SK-N-MC (cell line): ENCODE results near the gene COBL.

ENCODE experiments used
- DNase-seq: peaks from one replicate; pipeline ENCODE4 v3.0.0-alpha.2; 2011; ENCODE audit warnings: low read depth, low spot score
- H3K27ac ChIP-seq: fragments of 200-600 bp; sonication (generic); 2 replicates; pipeline ENCODE4 v1.5.1; 2016; ENCODE audit warnings: mixed run types
- H3K36me3 ChIP-seq: fragments of 200-600 bp; sonication (generic); 2 replicates; pipeline ENCODE4 v1.6.1; 2017; ENCODE audit warnings: antibody characterized with exemption, low read length, mixed read lengths; ENCODE audit not compliant: insufficient read depth
- H3K4me3 ChIP-seq: fragments of 200-600 bp; sonication (generic); 2 replicates; pipeline ENCODE4 v1.5.1; 2016
- H3K9ac ChIP-seq: fragments of 200-600 bp; sonication (generic); 2 replicates; pipeline ENCODE4 v1.8.0; 2017; ENCODE audit warnings: mixed run types, mixed read lengths; ENCODE audit not compliant: insufficient read length
- H3K9me3 ChIP-seq: fragments of 200-600 bp; sonication (generic); 2 replicates; pipeline ENCODE4 v1.6.1; 2017; ENCODE audit warnings: low read depth, mild to moderate bottlenecking, antibody characterized with exemption, low read length, moderate library complexity, mixed read lengths
- EZH2 ChIP-seq: fragments of 200-600 bp; sonication (generic); IDR thresholded peaks from one replicate; pipeline ENCODE4 v1.6.1; 2017; ENCODE audit warnings: antibody characterized with exemption
- FOXP2 ChIP-seq: optimal IDR thresholded peaks from 2 replicates; pipeline ENCODE3; 2011; ENCODE audit warnings: mild to moderate bottlenecking, moderate library complexity; ENCODE audit not compliant: insufficient read depth; ENCODE audit errors: extremely low read length, control extremely low read depth
- POLR2AphosphoS5 ChIP-seq: IDR thresholded peaks from 2 replicates; pipeline ENCODE4 v1.6.1; 2012; ENCODE audit warnings: mild to moderate bottlenecking, low read depth, low read length, borderline replicate concordance

COBL gene

DNA sequence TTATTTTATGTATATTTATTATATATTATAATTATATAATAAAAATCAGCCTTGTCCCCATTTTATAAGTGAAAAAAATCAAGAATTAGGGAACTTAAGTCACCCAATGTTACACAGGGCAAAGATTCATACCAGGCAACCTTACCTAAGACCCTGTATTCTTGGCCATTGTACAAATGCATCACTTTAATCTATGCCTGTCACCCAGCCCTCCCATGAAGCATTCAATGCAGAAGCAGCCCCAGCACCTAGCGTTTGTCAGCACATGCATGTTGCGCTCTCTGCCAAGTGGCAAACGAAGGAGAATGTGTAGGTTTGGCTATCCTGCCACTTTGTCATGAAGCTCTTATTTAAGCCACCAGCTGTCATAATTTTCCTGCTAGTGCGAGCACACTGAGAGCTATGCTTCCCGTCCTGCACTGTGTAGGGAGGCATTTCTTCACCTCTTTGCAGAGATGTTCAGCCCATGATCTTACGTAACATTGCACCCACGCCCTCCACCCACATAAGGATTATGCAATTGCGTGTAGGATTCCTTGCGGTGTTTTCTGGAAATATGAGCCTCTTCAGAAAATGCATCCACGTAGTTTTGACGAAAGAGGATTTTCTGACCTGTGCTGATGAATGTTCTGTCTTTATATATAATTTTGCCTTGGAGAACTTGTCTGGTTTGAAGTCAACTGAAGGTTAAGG is 7.7 kb upstream of the COBL start:
- Histone ChIP-seq H3K4me3 (no peak overlapping the region), H3K36me3 (no peaks in the 10 kb centered on the region), H3K9me3 (no peaks in the 10 kb centered on the region), H3K9ac (no peak overlapping the region), H3K27ac (no peak overlapping the region)
- no peak for DNase-seq
- TF ChIP-seq POLR2AphosphoS5 (no peak), EZH2 (no peak), FOXP2 (no peak)

DNA sequence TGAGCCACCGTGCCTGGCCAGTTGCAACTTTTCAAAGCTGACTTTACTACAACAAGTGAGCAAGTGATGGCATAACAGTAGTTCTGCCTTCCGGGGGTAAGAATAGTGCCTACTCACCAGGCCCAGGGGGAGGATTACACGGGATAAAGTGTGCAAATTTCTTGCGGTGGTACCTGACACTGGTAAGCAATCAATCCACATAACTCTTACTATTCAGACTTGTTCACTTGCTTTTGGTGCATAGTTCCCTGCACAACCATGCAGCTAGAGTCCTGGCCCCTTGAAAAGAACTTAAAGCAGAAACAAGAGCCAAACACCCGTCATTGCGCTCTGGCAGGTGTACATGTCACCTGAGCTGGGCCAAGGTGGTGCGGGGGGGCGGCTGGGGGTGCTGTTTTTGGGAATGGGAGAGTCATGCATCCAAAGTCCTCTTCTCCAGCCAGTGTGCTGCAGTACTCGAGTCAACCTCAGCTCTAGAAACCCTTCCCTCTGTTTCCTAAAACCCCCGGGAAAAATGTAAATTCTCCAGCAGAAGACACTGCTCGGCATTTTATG is 5.4 kb upstream of the COBL start:
- no peak for DNase-seq
- no peak for TF ChIP-seq FOXP2
- no peak for TF ChIP-seq POLR2AphosphoS5
- TF ChIP-seq EZH2, result no peak
- H3K27ac ChIP-seq, result no peak overlapping the region
- no peak overlapping the region for H3K9ac ChIP-seq
- no peaks in the 10 kb centered on the region for H3K36me3 ChIP-seq
- H3K4me3 ChIP-seq, result no peak overlapping the region
- H3K9me3 ChIP-seq, result no peaks in the 10 kb centered on the region

DNA sequence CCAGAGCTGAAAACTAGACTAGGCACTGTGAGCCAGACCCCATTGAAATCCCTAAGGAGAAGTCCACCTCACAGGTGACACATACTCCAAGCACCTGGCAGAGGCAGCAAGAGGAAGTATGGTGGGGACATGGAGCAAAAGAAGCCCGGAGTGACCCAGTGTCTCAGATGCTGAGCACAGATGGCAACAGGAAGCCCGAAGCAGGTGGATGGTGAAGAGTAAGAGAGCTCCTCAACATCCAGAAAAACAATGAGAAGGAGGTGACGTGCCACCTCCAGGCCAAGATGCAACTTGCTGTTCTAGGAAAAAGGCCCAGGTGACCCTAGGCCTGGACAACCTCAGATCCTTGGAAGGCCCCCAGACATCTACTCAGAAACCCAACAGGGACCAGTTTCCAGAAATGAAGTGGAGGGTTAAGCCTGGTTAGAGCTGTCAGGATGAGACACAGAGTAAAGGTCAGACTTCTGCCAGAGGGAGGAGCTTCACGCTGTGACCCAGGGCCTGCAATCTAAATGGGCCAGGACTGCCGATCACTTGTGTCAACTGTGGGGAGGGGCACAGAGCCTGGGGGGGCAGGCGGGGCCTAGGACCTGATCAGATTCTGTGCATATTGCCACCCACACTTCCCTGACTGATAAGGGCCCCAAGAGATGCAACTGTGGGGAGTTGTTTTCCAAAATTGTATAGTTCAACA is 2.4 kb upstream of the COBL start:
- Histone ChIP-seq H3K4me3 (no peak overlapping the region), H3K9me3 (no peaks in the 10 kb centered on the region), H3K36me3 (no peaks in the 10 kb centered on the region), H3K27ac (no peak overlapping the region), H3K9ac (no peak overlapping the region)
- DNase-seq, result no peak
- TF ChIP-seq FOXP2 (no peak), EZH2 (no peak), POLR2AphosphoS5 (no peak)

DNA sequence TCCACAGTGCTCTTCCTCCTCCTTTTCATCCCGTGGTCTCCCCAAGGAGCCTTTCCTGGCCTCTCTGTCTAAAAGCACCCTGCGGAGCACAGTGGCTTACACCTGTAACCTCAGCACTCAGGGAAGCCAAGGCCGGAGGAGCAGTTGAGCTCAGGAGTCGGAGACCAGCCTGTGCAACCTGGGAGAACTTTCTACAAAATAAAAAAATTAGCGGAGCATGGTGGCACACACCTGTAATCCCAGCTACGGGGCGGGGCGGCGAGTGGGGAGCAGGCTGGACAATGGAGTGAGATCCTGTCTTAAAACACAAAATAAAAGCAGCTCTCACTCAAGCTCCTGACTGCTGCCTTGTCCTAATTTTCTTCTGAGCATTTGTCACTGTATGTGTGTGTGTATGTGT is 1.4 kb upstream of the COBL start:
- no peak for DNase-seq
- H3K9me3 ChIP-seq, result no peaks in the 10 kb centered on the region
- no peak overlapping the region for H3K27ac ChIP-seq
- TF ChIP-seq FOXP2, result no peak
- H3K36me3 ChIP-seq, result no peaks in the 10 kb centered on the region
- no peak overlapping the region for H3K4me3 ChIP-seq
- H3K9ac ChIP-seq, result no peak overlapping the region

DNA sequence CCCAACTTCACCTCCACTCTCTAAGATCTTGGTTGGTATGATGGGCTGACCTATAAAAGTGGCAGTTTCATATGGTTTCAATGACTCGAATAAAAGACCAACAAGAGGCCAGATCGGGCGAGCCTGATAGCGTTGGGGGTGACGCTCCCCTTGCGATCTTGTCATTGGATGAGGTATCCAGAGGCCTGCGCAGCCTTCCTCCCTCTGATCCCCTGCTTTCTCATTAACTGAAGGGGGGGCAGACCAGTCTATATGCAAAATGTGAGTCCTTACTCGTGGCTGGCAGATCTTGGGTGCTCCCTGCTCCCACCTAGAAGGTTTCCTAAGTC is 937 bp upstream of the COBL start:
- TF ChIP-seq EZH2 (no peak), FOXP2 (no peak), POLR2AphosphoS5 (no peak)
- no peaks in the 10 kb centered on the region for H3K9me3 ChIP-seq
- no peaks in the 10 kb centered on the region for H3K36me3 ChIP-seq
- H3K4me3 ChIP-seq, result no peak overlapping the region
- no peak overlapping the region for H3K27ac ChIP-seq
- no peak overlapping the region for H3K9ac ChIP-seq
- DNase-seq, result no peak

DNA sequence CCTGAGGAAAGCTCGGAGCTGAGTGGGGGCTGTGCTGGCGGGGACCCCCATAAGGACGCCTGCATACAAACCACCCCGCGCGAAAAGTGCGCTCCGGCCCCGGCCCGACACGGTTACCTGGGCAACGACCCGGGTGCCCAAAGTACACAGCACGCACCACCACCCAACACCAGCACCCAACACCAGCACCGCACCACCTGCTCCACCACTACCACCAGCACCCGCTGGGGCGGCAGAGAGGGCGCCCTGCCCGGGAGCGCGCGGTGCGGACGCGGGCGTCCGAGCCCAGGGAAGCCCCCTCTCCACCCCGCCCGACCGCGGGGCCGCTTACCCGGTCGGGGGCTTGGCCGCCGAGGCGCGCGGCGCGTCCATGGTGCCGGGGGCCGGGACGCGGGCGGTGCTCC is 345 bp downstream of the COBL start:
- DNase-seq, result no peak
- Histone ChIP-seq H3K9me3 (no peaks in the 10 kb centered on the region), H3K9ac (no peak overlapping the region), H3K4me3 (no peak overlapping the region), H3K27ac (no peak overlapping the region), H3K36me3 (no peaks in the 10 kb centered on the region)
- no peak for TF ChIP-seq EZH2

DNA sequence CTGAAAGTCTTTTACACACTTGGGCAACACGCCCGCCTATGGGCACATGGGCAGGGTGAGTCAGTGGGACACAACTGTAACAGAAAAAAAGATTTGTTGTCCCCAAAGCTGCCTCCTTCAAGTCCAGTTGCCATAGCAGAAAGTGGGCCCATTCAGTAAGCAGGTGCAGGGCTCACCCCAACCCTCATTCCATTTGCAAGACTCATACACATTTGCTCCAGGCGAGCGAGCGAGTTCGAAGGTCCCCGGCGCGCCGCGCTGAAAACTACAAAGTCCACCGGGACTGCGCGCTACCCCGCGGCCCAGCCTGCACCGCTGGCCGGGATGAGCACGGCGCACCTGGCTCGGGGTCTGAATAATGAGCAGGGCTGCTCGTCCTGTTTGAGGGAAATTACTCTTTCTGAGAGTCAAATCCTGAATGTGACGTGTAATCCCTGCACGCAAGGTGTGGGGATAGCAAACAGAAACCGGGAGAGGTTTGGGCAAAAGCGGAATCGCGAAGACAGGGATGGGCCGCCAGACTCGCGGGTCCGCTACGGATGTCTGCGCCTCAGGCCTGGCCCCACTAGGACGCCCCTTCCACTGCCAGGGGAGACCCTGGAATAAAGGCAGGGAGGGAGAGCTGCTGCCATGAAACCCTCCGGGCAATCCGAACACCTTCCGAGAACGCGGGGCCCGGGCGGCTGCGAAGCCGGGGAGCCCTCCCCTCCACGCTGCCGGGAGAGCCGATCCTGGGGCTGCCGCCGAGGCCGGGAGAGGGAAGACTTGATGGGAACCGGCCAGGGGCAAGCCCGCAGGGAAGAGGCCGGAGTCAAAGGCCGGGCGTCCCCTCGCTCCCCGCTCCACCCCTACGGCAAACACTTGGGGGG is 982 bp downstream of the COBL start:
- H3K9me3 ChIP-seq, result no peaks in the 10 kb centered on the region
- no peak overlapping the region for H3K4me3 ChIP-seq
- no peak for TF ChIP-seq POLR2AphosphoS5
- peak; percentile 92 for TF ChIP-seq EZH2
- no peaks in the 10 kb centered on the region for H3K36me3 ChIP-seq
- no peak for DNase-seq
- H3K27ac ChIP-seq, result no peak overlapping the region
- no peak overlapping the region for H3K9ac ChIP-seq

DNA sequence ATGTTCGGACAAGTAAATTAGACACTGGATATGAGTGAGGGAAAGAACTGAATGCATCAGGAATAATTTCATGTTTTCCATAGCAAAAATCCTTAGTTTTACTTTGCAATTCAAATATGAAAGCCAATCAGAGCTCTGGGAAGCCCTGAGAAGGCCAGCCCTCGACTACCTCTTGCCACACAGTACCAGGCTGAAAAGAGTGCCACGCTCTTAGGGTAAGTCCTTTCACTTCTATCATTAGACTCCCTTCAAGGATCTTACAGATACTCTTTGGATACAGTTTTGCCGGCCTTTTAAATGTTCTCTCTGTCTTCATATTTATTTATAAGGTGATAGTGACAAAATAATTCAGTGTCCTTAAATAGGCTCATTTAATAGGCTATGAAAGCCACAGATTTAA is 1.9 kb downstream of the COBL start:
- TF ChIP-seq POLR2AphosphoS5 (no peak), EZH2 (peak; percentile 4)
- Histone ChIP-seq H3K36me3 (no peaks in the 10 kb centered on the region), H3K4me3 (no peak overlapping the region), H3K9ac (no peak overlapping the region), H3K27ac (no peak overlapping the region), H3K9me3 (no peaks in the 10 kb centered on the region)
- no peak for DNase-seq
